Cardiac septum (tissue), 1 donor: Measurements from ENCODE around the gene CCDC137. TPM values are rescaled to one million over a fixed set of nuclear protein-coding genes. Genes with fewer than 3 reads are reported as not detected.
A peak's percentile ranks its signal among the peaks of the same experiment; 100 is the strongest.

Experiments used
- DNase-seq: peaks from one replicate; pipeline ENCODE4 v3.0.0-alpha.2; 2020; ENCODE audit warnings: low spot score
- intact Hi-C: fragments of 100-400 bp; cut with DNase I; formaldehyde crosslinking; loops from one replicate; pipeline ENCODE4 v1.14.0; 2022
- total RNA-seq: library from RNA; stranded (reverse); fragmentation: NEBNext Ultra II Directional; extraction: Animal tissue kit (Norgen Biotek cat#: 25700); gene quantifications from one replicate; pipeline ENCODE4 v1.2.1, GENCODE V29; 2021
- donor health status: DM: no; HTN: no; CAD: no.

The CCDC137 gene
- total RNA-seq, 1 donor from 2014 or later: 8.2 TPM

GRCh38 chr17:81695211-81695610 is 28.7 kb downstream of the CCDC137 start:
- intact Hi-C loops: no loop called here
- DNase-seq: no peak

GRCh38 chr17:81695801-81696200 is 29.3 kb downstream of the CCDC137 start:
- DNase-seq: no peak
- intact Hi-C loops: no loop called here

GRCh38 chr17:81696218-81696941 is 29.8 kb downstream of the CCDC137 start:
- no peak for DNase-seq
- intact Hi-C loops: no loop called here

- intact Hi-C loops: no loop called here
- DNase-seq: no peak
Observed at GRCh38 chr17:81697261-81698044, 30.9 kb downstream of the CCDC137 start.

GRCh38 chr17:81700353-81701287 is 34.1 kb downstream of the CCDC137 start:
- intact Hi-C loops: no loop called here
- DNase-seq: no peak

- intact Hi-C loops: loop anchor here (2.0 kb wide), 1 partner anchor 19 kb away; the partner anchor contains the start of gene ARL16
- DNase-seq: no peak
Observed at GRCh38 chr17:81701288-81702071, 34.9 kb downstream of the CCDC137 start.

GRCh38 chr17:81702934-81703746 is 36.6 kb downstream of the CCDC137 start, which contains the start of gene MRPL12:
TSS of gene MRPL12 (plus strand) at chr17:81703367. CDS start at chr17:81703502, 135 bp downstream.
- DNase-seq: peak; percentile 98
- intact Hi-C loops: loop anchor here (2.0 kb wide), 1 partner anchor 20 kb away; the partner anchor contains the start of gene ARL16

- DNase-seq: no peak
- intact Hi-C loops: loop anchor here (2.0 kb wide), 1 partner anchor 21 kb away; the partner anchor contains the start of gene ARL16
Observed at GRCh38 chr17:81703747-81704654, 37.5 kb downstream of the CCDC137 start.

GRCh38 chr17:81705518-81706231 is 39.1 kb downstream of the CCDC137 start:
- intact Hi-C loops: no loop called here
- no peak for DNase-seq

GRCh38 chr17:81706232-81706611 is 39.7 kb downstream of the CCDC137 start:
- no peak for DNase-seq
- intact Hi-C loops: no loop called here

- no peak for DNase-seq
- intact Hi-C loops: no loop called here
Observed at GRCh38 chr17:81706757-81707624, 40.5 kb downstream of the CCDC137 start.

- intact Hi-C loops: no loop called here
- DNase-seq: no peak
Observed at GRCh38 chr17:81707725-81708646, 41.4 kb downstream of the CCDC137 start.

GRCh38 chr17:81708739-81709185 is 42.2 kb downstream of the CCDC137 start:
- DNase-seq: no peak
- intact Hi-C loops: no loop called here

GRCh38 chr17:81710514-81711308 is 44.2 kb downstream of the CCDC137 start:
- intact Hi-C loops: no loop called here
- DNase-seq: no peak
